HepG2 (cell line): Measurements from ENCODE around the gene SLC29A2. TPM values are rescaled to one million over a fixed set of nuclear protein-coding genes. Genes with fewer than 3 reads are reported as not detected.

ENCODE experiments used
- ELF1 ChIP-seq: sonication (generic); formaldehyde crosslinking; IDR thresholded peaks from 2 replicates; pipeline ENCODE4 v1.4.0; 2020; ENCODE audit warnings: missing genetic modification reagents
- ESRRA ChIP-seq: sonication (generic); formaldehyde crosslinking; IDR thresholded peaks from 2 replicates; pipeline ENCODE4 v1.5.1; 2020; ENCODE audit warnings: mild to moderate bottlenecking, low read depth, missing genetic modification reagents
- MED1 ChIP-seq: sonication (generic); formaldehyde crosslinking; IDR thresholded peaks from 2 replicates; pipeline ENCODE4 v1.4.0; 2020; ENCODE audit warnings: missing genetic modification reagents
- SETDB1 ChIP-seq: sonication (generic); formaldehyde crosslinking; IDR thresholded peaks from 2 replicates; pipeline ENCODE4 v1.5.1; 2020; ENCODE audit warnings: missing genetic modification reagents, mild to moderate bottlenecking, borderline replicate concordance
- ZNF274 ChIP-seq: sonication (generic); formaldehyde crosslinking; IDR thresholded peaks from 2 replicates; pipeline ENCODE4 v1.5.1; 2020; ENCODE audit warnings: mild to moderate bottlenecking, missing genetic modification reagents
- ZNF331 ChIP-seq: sonication (generic); formaldehyde crosslinking; IDR thresholded peaks from 2 replicates; pipeline ENCODE4 v1.4.0; 2020; ENCODE audit warnings: missing genetic modification reagents
- ZNF510 ChIP-seq: sonication (generic); formaldehyde crosslinking; IDR thresholded peaks from 2 replicates; pipeline ENCODE4 v1.4.0; 2020; ENCODE audit warnings: low read depth, mild to moderate bottlenecking, missing genetic modification reagents
- ZNF572 ChIP-seq: sonication (generic); formaldehyde crosslinking; IDR thresholded peaks from 2 replicates; pipeline ENCODE4 v1.5.1; 2020; ENCODE audit warnings: mild to moderate bottlenecking, missing genetic modification reagents
- ZNF614 ChIP-seq: IDR thresholded peaks from 2 replicates; pipeline ENCODE4 v1.6.1; 2018; ENCODE audit warnings: missing biosample characterization, missing genetic modification reagents, inconsistent platforms, borderline replicate concordance
- ZNF780A ChIP-seq: sonication (generic); formaldehyde crosslinking; IDR thresholded peaks from 2 replicates; pipeline ENCODE4 v1.8.0; 2022; ENCODE audit warnings: mild to moderate bottlenecking, missing genetic modification reagents, moderate library complexity
- ZNF782 ChIP-seq: sonication (generic); formaldehyde crosslinking; IDR thresholded peaks from 2 replicates; pipeline ENCODE4 v1.4.0; 2020; ENCODE audit warnings: missing genetic modification reagents, mild to moderate bottlenecking, borderline replicate concordance
- polyA plus RNA-seq, 8 experiments: library from polyadenylated mRNA; depleted of rRNA in 3 of 8; stranded (reverse) in 7 of 8; unstranded in 1 of 8; fragments of >200 nt; fragmentation: Illumina TruSeq in 4 of 8; extraction: Trizol in 4 of 8; gene quantifications; 2 replicates each; pipeline versions ENCODE4 v1.2.1 to v1.2.3, GENCODE V29; 2011 to 2016; ENCODE audit warnings: low read depth in 4 of 8, missing spikeins in 1 of 8, mixed read lengths in 1 of 8; ENCODE audit not compliant: insufficient read depth in 1 of 8
- total RNA-seq, 5 experiments: library from RNA; depleted of rRNA; stranded (reverse); fragments of >200 nt; fragmentation: Illumina TruSeq; extraction: Trizol; gene quantifications; 2 replicates each; pipeline ENCODE4 v1.2.3, GENCODE V29; 2016; ENCODE audit warnings: low read depth in 1 of 5
- TF ChIP-seq, protein P1 (sequence below), 2 experiments: IDR thresholded peaks; 2 replicates each; pipeline ENCODE4 v1.6.1; 2011 to 2012; ENCODE audit warnings: low read length in 2 of 2, borderline replicate concordance in 1 of 2, low read depth in 1 of 2, mild to moderate bottlenecking in 1 of 2, moderate library complexity in 1 of 2
- TF ChIP-seq, protein P2 (sequence below): sonication (generic); formaldehyde crosslinking; IDR thresholded peaks from 2 replicates; pipeline ENCODE4 v1.8.0; 2022; ENCODE audit warnings: missing genetic modification reagents, low read depth, mild to moderate bottlenecking, borderline replicate concordance
- TF ChIP-seq, protein P3 (sequence below): sonication (generic); formaldehyde crosslinking; IDR thresholded peaks from 2 replicates; pipeline ENCODE4 v1.4.0; 2020; ENCODE audit warnings: missing genetic modification reagents
- TF ChIP-seq, protein P4 (sequence below): IDR thresholded peaks from 2 replicates; pipeline ENCODE4 v1.6.1; 2016; ENCODE audit warnings: low read depth, missing genetic modification reagents, missing compliant biosample characterization
- TF ChIP-seq, protein P5 (sequence below): IDR thresholded peaks from 2 replicates; pipeline ENCODE4 v1.6.1; 2018; ENCODE audit warnings: missing genetic modification reagents, mild to moderate bottlenecking, missing compliant biosample characterization

Gene SLC29A2
- total and polyA plus RNA-seq, 2 of the 13 experiments (the other 11 are each of a cell fraction or from before 2014, with no cell fraction given): 0.63 to 0.66 TPM

DNA sequence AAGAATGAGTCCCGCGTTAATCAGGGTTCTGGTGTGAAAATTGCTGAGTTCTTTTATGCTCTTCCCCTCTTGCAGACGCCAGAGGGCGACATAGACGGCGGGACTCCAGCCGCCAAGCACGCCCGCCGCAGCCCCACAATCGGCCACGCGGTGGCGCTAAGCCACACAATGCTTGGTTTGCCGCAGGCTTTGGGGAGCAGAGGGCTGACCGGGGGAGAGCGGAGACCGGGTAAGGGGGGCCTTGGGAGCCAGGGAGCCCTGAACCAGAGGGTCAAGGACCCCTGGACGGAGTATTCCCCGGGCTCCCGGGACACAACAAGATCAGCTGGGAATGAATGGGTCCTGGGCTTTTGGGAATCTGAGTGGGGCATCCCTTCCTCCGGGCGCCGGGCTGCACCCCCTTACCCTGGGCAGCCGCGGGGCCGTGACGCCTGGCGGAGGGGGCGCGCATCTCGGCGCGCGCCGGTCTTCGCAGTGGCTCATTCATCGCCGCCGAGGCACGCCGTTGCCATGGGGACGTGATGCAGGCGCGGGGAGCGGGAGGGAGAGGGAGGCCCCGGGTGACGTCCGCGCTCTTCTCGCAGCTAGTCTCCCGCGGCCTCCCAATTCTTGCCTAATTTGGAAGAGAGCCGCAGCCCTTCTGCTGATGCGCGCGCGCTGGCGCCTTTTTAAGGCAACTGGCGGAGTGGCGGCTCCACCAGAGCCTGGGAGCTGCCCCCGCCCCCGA is 37.1 kb upstream of the SLC29A2 start (continued):
- TF ChIP-seq, protein P1, sequence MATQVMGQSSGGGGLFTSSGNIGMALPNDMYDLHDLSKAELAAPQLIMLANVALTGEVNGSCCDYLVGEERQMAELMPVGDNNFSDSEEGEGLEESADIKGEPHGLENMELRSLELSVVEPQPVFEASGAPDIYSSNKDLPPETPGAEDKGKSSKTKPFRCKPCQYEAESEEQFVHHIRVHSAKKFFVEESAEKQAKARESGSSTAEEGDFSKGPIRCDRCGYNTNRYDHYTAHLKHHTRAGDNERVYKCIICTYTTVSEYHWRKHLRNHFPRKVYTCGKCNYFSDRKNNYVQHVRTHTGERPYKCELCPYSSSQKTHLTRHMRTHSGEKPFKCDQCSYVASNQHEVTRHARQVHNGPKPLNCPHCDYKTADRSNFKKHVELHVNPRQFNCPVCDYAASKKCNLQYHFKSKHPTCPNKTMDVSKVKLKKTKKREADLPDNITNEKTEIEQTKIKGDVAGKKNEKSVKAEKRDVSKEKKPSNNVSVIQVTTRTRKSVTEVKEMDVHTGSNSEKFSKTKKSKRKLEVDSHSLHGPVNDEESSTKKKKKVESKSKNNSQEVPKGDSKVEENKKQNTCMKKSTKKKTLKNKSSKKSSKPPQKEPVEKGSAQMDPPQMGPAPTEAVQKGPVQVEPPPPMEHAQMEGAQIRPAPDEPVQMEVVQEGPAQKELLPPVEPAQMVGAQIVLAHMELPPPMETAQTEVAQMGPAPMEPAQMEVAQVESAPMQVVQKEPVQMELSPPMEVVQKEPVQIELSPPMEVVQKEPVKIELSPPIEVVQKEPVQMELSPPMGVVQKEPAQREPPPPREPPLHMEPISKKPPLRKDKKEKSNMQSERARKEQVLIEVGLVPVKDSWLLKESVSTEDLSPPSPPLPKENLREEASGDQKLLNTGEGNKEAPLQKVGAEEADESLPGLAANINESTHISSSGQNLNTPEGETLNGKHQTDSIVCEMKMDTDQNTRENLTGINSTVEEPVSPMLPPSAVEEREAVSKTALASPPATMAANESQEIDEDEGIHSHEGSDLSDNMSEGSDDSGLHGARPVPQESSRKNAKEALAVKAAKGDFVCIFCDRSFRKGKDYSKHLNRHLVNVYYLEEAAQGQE (IDR thresholded peaks at IDR 0.05; ENCODE audit: borderline replicate concordance in 1 of 2, low read depth in 1 of 2, low read length in 2 of 2): peak in 1 of 2 experiments; percentile 9; a peak in 1 of 4 replicates
- TF ChIP-seq ELF1: no peak
- TF ChIP-seq, protein P2, sequence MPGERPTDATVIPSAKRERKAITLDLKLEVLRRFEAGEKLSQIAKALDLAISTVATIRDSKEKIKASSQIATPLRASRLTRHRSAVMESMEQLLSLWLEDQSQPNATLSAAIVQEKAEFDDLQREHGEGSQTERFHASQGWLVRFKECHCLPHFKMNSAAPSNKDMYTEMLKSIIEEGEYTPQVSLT (CRISPR knock-in tag): no peak
- TF ChIP-seq ZNF331 (CRISPR knock-in tag): no peak
- peak; percentile 37; the same call in 1 of the 2 replicates for TF ChIP-seq MED1
- no peak for TF ChIP-seq SETDB1 (CRISPR knock-in tag)
- TF ChIP-seq, protein P3, sequence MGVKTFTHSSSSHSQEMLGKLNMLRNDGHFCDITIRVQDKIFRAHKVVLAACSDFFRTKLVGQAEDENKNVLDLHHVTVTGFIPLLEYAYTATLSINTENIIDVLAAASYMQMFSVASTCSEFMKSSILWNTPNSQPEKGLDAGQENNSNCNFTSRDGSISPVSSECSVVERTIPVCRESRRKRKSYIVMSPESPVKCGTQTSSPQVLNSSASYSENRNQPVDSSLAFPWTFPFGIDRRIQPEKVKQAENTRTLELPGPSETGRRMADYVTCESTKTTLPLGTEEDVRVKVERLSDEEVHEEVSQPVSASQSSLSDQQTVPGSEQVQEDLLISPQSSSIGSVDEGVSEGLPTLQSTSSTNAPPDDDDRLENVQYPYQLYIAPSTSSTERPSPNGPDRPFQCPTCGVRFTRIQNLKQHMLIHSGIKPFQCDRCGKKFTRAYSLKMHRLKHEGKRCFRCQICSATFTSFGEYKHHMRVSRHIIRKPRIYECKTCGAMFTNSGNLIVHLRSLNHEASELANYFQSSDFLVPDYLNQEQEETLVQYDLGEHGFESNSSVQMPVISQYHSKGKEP (CRISPR knock-in tag): no peak
- TF ChIP-seq, protein P4, sequence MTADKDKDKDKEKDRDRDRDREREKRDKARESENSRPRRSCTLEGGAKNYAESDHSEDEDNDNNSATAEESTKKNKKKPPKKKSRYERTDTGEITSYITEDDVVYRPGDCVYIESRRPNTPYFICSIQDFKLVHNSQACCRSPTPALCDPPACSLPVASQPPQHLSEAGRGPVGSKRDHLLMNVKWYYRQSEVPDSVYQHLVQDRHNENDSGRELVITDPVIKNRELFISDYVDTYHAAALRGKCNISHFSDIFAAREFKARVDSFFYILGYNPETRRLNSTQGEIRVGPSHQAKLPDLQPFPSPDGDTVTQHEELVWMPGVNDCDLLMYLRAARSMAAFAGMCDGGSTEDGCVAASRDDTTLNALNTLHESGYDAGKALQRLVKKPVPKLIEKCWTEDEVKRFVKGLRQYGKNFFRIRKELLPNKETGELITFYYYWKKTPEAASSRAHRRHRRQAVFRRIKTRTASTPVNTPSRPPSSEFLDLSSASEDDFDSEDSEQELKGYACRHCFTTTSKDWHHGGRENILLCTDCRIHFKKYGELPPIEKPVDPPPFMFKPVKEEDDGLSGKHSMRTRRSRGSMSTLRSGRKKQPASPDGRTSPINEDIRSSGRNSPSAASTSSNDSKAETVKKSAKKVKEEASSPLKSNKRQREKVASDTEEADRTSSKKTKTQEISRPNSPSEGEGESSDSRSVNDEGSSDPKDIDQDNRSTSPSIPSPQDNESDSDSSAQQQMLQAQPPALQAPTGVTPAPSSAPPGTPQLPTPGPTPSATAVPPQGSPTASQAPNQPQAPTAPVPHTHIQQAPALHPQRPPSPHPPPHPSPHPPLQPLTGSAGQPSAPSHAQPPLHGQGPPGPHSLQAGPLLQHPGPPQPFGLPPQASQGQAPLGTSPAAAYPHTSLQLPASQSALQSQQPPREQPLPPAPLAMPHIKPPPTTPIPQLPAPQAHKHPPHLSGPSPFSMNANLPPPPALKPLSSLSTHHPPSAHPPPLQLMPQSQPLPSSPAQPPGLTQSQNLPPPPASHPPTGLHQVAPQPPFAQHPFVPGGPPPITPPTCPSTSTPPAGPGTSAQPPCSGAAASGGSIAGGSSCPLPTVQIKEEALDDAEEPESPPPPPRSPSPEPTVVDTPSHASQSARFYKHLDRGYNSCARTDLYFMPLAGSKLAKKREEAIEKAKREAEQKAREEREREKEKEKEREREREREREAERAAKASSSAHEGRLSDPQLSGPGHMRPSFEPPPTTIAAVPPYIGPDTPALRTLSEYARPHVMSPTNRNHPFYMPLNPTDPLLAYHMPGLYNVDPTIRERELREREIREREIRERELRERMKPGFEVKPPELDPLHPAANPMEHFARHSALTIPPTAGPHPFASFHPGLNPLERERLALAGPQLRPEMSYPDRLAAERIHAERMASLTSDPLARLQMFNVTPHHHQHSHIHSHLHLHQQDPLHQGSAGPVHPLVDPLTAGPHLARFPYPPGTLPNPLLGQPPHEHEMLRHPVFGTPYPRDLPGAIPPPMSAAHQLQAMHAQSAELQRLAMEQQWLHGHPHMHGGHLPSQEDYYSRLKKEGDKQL (CRISPR knock-in tag): no peak
- no peak for TF ChIP-seq ZNF274 (CRISPR knock-in tag)
- TF ChIP-seq, protein P5, sequence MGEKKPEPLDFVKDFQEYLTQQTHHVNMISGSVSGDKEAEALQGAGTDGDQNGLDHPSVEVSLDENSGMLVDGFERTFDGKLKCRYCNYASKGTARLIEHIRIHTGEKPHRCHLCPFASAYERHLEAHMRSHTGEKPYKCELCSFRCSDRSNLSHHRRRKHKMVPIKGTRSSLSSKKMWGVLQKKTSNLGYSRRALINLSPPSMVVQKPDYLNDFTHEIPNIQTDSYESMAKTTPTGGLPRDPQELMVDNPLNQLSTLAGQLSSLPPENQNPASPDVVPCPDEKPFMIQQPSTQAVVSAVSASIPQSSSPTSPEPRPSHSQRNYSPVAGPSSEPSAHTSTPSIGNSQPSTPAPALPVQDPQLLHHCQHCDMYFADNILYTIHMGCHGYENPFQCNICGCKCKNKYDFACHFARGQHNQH (CRISPR knock-in tag): peak; percentile 73; the same call in 1 of the 2 replicates
- no peak for TF ChIP-seq ZNF780A (CRISPR knock-in tag)
- TF ChIP-seq ZNF782 (CRISPR knock-in tag): no peak
- 0 out of 2 replicates have a peak, but pooled peaks have one; percentile 44 for TF ChIP-seq ZNF614 (CRISPR knock-in tag)
- TF ChIP-seq ZNF572 (CRISPR knock-in tag): 0 out of 2 replicates have a peak, but pooled peaks have one; percentile 46
- TF ChIP-seq ESRRA (CRISPR knock-in tag): no peak
- TF ChIP-seq ZNF510: no peak
